Cardiac fibroblast (primary cell): Measurements from ENCODE around the gene EPS8L3.

Source experiments
- DNase-seq, 2 donors: peaks; one replicate each; pipeline versions ENCODE4 v3.0.0 to v3.0.0-alpha.2; 2010; ENCODE audit warnings: low read depth in 2 of 2
- H3K4me3 ChIP-seq, 2 donors: replicated peaks in 1 of 2; 1 replicate in 1 of 2; 2 replicates in 1 of 2; pipeline ENCODE4 v1.5.1; 2011; ENCODE audit warnings: low read depth in 2 of 2, low read length in 2 of 2, mild to moderate bottlenecking in 2 of 2, moderate library complexity in 1 of 2
- TF ChIP-seq, protein P1 (sequence below): IDR thresholded peaks from one replicate; pipeline ENCODE4 v1.5.1; 2011; ENCODE audit warnings: low read depth, mild to moderate bottlenecking, low read length, inconsistent platforms

EPS8L3 gene

GRCh38 chr1:109777436-109777835 lies 13.7 kb upstream of the EPS8L3 start:
- DNase-seq = no peak
- no peak overlapping the region for H3K4me3 ChIP-seq
- TF ChIP-seq, protein P1, sequence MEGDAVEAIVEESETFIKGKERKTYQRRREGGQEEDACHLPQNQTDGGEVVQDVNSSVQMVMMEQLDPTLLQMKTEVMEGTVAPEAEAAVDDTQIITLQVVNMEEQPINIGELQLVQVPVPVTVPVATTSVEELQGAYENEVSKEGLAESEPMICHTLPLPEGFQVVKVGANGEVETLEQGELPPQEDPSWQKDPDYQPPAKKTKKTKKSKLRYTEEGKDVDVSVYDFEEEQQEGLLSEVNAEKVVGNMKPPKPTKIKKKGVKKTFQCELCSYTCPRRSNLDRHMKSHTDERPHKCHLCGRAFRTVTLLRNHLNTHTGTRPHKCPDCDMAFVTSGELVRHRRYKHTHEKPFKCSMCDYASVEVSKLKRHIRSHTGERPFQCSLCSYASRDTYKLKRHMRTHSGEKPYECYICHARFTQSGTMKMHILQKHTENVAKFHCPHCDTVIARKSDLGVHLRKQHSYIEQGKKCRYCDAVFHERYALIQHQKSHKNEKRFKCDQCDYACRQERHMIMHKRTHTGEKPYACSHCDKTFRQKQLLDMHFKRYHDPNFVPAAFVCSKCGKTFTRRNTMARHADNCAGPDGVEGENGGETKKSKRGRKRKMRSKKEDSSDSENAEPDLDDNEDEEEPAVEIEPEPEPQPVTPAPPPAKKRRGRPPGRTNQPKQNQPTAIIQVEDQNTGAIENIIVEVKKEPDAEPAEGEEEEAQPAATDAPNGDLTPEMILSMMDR = no peak

DNA sequence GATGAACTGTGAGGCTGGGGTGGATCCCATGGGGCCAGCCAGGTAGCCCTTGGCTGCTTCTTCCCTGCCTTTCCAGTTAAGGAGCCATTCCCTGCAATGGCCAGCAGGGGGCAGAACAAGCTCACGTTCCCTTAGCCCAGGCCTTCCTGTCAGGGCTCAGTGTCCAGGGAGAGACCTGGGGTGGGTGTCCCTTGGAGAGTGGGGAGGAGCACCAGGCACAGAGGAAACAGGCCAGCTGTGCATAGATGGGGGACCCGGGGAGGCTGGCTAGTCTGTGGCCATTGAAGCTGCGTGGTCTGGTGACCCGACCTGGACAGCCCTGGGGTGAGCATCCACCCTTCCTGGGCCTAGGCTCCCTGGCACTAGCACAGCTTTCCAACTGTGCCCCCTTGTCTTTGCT lies 13.2 kb upstream of the EPS8L3 start:
- TF ChIP-seq, protein P1 = peak; percentile 96
- no peak overlapping the region for H3K4me3 ChIP-seq
- DNase-seq = peak; percentile 86 to 88

DNA sequence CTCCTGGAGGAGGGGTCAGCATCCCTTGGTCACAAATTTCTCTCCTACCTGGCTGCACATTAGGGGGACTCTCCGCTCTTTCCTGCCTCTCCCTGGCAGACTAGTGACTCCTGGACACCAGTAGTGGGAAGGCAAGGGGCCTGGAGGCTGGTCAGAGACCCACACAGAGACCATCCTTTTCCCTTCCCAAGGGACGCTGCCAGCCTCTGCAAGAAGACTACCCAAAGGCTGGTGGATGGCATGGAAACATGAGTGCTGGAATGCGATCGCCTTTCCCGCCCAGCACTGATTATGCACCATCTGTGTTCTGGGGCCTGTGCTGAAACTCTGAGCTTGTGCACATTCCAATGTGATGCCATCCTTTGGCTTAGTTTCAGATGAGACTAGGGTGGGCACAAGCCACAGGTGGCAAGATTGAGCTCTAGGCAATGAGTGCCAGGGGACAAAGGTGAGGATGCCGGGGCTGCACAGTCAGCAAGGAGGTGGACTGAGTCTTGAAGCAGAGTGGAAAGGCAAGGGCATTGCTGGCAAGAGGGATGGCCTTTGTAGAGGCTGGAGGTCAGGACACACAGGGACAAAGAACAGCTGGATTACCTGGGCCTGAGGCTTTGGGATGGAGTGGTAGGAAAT lies 12.6 kb upstream of the EPS8L3 start:
- no peak for DNase-seq
- H3K4me3 ChIP-seq = no peak overlapping the region
- TF ChIP-seq, protein P1 = no peak

- no peak for DNase-seq
- TF ChIP-seq, protein P1 = no peak
- H3K4me3 ChIP-seq = no peak overlapping the region
These were observed 11.7 kb upstream of the EPS8L3 start for GRCh38 chr1:109775398-109775797.

GRCh38 chr1:109773900-109774485 lies 10.3 kb upstream of the EPS8L3 start:
- TF ChIP-seq, protein P1 = no peak
- DNase-seq = no peak
- no peak overlapping the region for H3K4me3 ChIP-seq

- peak; percentile 91 to 95 for DNase-seq
- H3K4me3 ChIP-seq = no peak overlapping the region
- TF ChIP-seq, protein P1 = peak; percentile 95
These were observed 9.6 kb upstream of the EPS8L3 start for GRCh38 chr1:109773203-109773899.
